ENCODE data around the gene RITA1.

DNA sequence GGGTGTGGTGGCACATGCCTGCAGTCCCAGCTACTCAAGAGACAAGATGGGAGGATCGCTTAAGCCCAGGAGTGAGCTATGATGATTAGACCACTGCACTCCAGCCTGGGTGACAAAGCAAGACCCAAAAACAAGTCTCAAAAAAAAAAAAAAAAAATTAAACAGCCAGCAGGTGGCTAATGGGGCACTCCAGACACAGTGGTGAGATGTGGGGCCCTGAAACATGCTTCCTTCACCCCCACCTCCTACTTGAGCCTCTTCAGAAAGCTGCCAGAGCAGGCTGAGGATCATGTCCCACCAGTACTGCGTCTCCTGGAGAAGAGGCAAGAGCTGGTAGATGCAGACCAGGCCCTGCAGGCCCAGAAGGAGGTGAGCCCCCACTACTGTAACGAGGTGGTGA is 33.9 kb upstream of the RITA1 start:
- TF ChIP-seq, protein P1, sequence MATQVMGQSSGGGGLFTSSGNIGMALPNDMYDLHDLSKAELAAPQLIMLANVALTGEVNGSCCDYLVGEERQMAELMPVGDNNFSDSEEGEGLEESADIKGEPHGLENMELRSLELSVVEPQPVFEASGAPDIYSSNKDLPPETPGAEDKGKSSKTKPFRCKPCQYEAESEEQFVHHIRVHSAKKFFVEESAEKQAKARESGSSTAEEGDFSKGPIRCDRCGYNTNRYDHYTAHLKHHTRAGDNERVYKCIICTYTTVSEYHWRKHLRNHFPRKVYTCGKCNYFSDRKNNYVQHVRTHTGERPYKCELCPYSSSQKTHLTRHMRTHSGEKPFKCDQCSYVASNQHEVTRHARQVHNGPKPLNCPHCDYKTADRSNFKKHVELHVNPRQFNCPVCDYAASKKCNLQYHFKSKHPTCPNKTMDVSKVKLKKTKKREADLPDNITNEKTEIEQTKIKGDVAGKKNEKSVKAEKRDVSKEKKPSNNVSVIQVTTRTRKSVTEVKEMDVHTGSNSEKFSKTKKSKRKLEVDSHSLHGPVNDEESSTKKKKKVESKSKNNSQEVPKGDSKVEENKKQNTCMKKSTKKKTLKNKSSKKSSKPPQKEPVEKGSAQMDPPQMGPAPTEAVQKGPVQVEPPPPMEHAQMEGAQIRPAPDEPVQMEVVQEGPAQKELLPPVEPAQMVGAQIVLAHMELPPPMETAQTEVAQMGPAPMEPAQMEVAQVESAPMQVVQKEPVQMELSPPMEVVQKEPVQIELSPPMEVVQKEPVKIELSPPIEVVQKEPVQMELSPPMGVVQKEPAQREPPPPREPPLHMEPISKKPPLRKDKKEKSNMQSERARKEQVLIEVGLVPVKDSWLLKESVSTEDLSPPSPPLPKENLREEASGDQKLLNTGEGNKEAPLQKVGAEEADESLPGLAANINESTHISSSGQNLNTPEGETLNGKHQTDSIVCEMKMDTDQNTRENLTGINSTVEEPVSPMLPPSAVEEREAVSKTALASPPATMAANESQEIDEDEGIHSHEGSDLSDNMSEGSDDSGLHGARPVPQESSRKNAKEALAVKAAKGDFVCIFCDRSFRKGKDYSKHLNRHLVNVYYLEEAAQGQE (IDR thresholded peaks at IDR 0.05): no peak
- TF ChIP-seq CTCF (IDR thresholded peaks at IDR 0.05) (no peak), RFX5 (IDR thresholded peaks at IDR 0.05) (no peak), POLR2A (IDR thresholded peaks at IDR 0.05; ENCODE audit: low read length) (no peak), JUN (IDR thresholded peaks at IDR 0.05) (no peak), NFE2L2 (conservative IDR thresholded peaks at IDR 0.05; ENCODE audit: low read length) (no peak), CEBPB (IDR thresholded peaks at IDR 0.05) (no peak), RCOR1 (IDR thresholded peaks at IDR 0.05; ENCODE audit: low read depth, low read length) (no peak), MAZ (IDR thresholded peaks at IDR 0.05; ENCODE audit: borderline replicate concordance, low read depth, low read length) (no peak), RAD21 (conservative IDR thresholded peaks at IDR 0.05 in 1 of 2, IDR thresholded peaks at IDR 0.05 in 1 of 2) (no peak), EP300 (IDR thresholded peaks at IDR 0.05) (no peak), PBX3 (IDR thresholded peaks at IDR 0.05) (no peak), CHD4 (IDR thresholded peaks at IDR 0.05; ENCODE audit: borderline replicate concordance) (no peak)
